ENCODE measurements around the gene NRIP3. TPM values are rescaled to one million over a fixed set of nuclear protein-coding genes. Genes with fewer than 3 reads are reported as not detected.
"Not testable (repeated sequence)": the region's sequence is repeated elsewhere in the genome, so short reads cannot be mapped to it uniquely, and the experiment has no call there.

NRIP3 gene
- polyA plus RNA-seq, 5 donors = 2.4 to 3.9 (median 2.5) TPM

- no peak for DNase-seq
Measured at GRCh38 chr11:8971924-8972316, 31.9 kb downstream of the NRIP3 start.

GRCh38 chr11:8971196-8971923, 32.4 kb downstream of the NRIP3 start:
- DNase-seq = no peak

- no peak for DNase-seq
Measured at GRCh38 chr11:8967184-8967583, 36.6 kb downstream of the NRIP3 start.

GRCh38 chr11:8964324-8965320, 39.2 kb downstream of the NRIP3 start, which contains the start of gene TMEM9B:
Gene TMEM9B (minus strand): TSS chr11:8964442. CDS start chr11:8964313, 129 bp downstream.
- peak; percentile 89 to 92 for DNase-seq

- DNase-seq = no peak
Measured at GRCh38 chr11:8963569-8964323, 40.1 kb downstream of the NRIP3 start.

- DNase-seq = no peak
Measured at GRCh38 chr11:8962841-8963240, 41.0 kb downstream of the NRIP3 start.

GRCh38 chr11:8961401-8961800, 42.4 kb downstream of the NRIP3 start:
- no peak for DNase-seq

GRCh38 chr11:8959546-8960166, 44.1 kb downstream of the NRIP3 start:
- DNase-seq = peak; percentile 51 to 58

GRCh38 chr11:8956860-8957259, 46.9 kb downstream of the NRIP3 start:
- DNase-seq = no peak

GRCh38 chr11:8948886-8949285, 54.9 kb downstream of the NRIP3 start:
- DNase-seq = no peak

GRCh38 chr11:8947230-8947943, 56.4 kb downstream of the NRIP3 start:
- no peak for DNase-seq

GRCh38 chr11:8942518-8943066, 61.2 kb downstream of the NRIP3 start, which contains the start of gene ASCL3:
Gene ASCL3 (minus strand): TSS chr11:8943016. CDS start chr11:8938161, 4,855 bp downstream.
- no peak for DNase-seq

- DNase-seq = no peak
Measured at GRCh38 chr11:8941341-8942103, 62.3 kb downstream of the NRIP3 start.

GRCh38 chr11:8937659-8938058, 66.1 kb downstream of the NRIP3 start:
- no peak for DNase-seq

- DNase-seq = no peak
Measured at GRCh38 chr11:8937159-8937558, 66.6 kb downstream of the NRIP3 start.

GRCh38 chr11:8935789-8936188, 68.0 kb downstream of the NRIP3 start:
- not testable (repeated sequence) for DNase-seq

- no peak for DNase-seq
Measured at GRCh38 chr11:8934742-8935488, 68.9 kb downstream of the NRIP3 start.

GRCh38 chr11:8933931-8934330, 69.9 kb downstream of the NRIP3 start:
- no peak for DNase-seq

Measured in right lung (tissue), 5 donors.